Measurements from ENCODE around the gene ECI1. TPM values are rescaled to one million over a fixed set of nuclear protein-coding genes. Genes with fewer than 3 reads are reported as not detected.

Gene ECI1
- 10 to 100 TPM; 53.8 to 57.6 TPM for total RNA-seq

- Mint-ChIP-seq H3K36me3 (peaks cover 11 to 19% of the 10 kb centered on the region in 2 donors), H3K27ac (peak within 1 kb of the TSS; percentile 85 to 94), H3K9me3 (no peaks in the 10 kb centered on the region)
- ATAC-seq (peak; percentile 87 to 94), DNase-seq (ENCODE audit: low spot score in 2 of 2) (peak; percentile 82 to 95)
These were observed at the start of gene ECI1 for GRCh38 chr16:2251296-2252111. TSS of gene ECI1 (minus strand) at chr16:2251587. CDS start at chr16:2251566, 21 bp downstream.

- ATAC-seq (no peak), DNase-seq (ENCODE audit: low spot score in 2 of 2) (no peak)
- H3K36me3 Mint-ChIP-seq, result no peaks in the 10 kb centered on the region
- H3K27ac Mint-ChIP-seq, result no peak overlapping the region
- no peaks in the 10 kb centered on the region for H3K9me3 Mint-ChIP-seq
These were observed 48.5 kb upstream of the ECI1 start for GRCh38 chr16:2299915-2300192.

- H3K9me3 Mint-ChIP-seq, result no peaks in the 10 kb centered on the region
- ATAC-seq (no peak), DNase-seq (ENCODE audit: low spot score in 2 of 2) (no peak)
- no peak overlapping the region for H3K27ac Mint-ChIP-seq
- H3K36me3 Mint-ChIP-seq, result no peaks in the 10 kb centered on the region
These were observed 47.9 kb upstream of the ECI1 start for GRCh38 chr16:2299121-2299914.

GRCh38 chr16:2298621-2299020 lies 47.2 kb upstream of the ECI1 start:
- no peaks in the 10 kb centered on the region for H3K9me3 Mint-ChIP-seq
- H3K36me3 Mint-ChIP-seq, result no peaks in the 10 kb centered on the region
- ATAC-seq, result no peak
- DNase-seq (ENCODE audit: low spot score in 2 of 2), result no peak
- no peak overlapping the region for H3K27ac Mint-ChIP-seq

- no peak overlapping the region for H3K27ac Mint-ChIP-seq
- no peak for DNase-seq (ENCODE audit: low spot score in 2 of 2)
- no peaks in the 10 kb centered on the region for H3K9me3 Mint-ChIP-seq
- no peaks in the 10 kb centered on the region for H3K36me3 Mint-ChIP-seq
- no peak for ATAC-seq
These were observed 46.1 kb upstream of the ECI1 start for GRCh38 chr16:2297506-2297860.

GRCh38 chr16:2296661-2297505 lies 45.5 kb upstream of the ECI1 start:
- no peak overlapping the region for H3K27ac Mint-ChIP-seq
- peak; percentile 38 to 81 for ATAC-seq
- no peaks in the 10 kb centered on the region for H3K36me3 Mint-ChIP-seq
- no peaks in the 10 kb centered on the region for H3K9me3 Mint-ChIP-seq
- peak in 1 of 2 donors; percentile 24 for DNase-seq (ENCODE audit: low spot score in 2 of 2)

GRCh38 chr16:2295056-2295798 lies 43.8 kb upstream of the ECI1 start:
- no peaks in the 10 kb centered on the region for H3K9me3 Mint-ChIP-seq
- no peaks in the 10 kb centered on the region for H3K36me3 Mint-ChIP-seq
- ATAC-seq (no peak), DNase-seq (ENCODE audit: low spot score in 2 of 2) (no peak)
- H3K27ac Mint-ChIP-seq, result no peak overlapping the region

GRCh38 chr16:2292221-2292620 lies 40.8 kb upstream of the ECI1 start:
- no peak for ATAC-seq
- no peak for DNase-seq (ENCODE audit: low spot score in 2 of 2)
- H3K27ac Mint-ChIP-seq, result no peak overlapping the region
- no peaks in the 10 kb centered on the region for H3K36me3 Mint-ChIP-seq
- H3K9me3 Mint-ChIP-seq, result no peaks in the 10 kb centered on the region

- Mint-ChIP-seq H3K27ac (no peak overlapping the region), H3K9me3 (no peaks in the 10 kb centered on the region), H3K36me3 (no peaks in the 10 kb centered on the region)
- DNase-seq (ENCODE audit: low spot score in 2 of 2) (no peak), ATAC-seq (no peak)
These were observed 37.9 kb upstream of the ECI1 start for GRCh38 chr16:2289282-2289681.

GRCh38 chr16:2288726-2289125 lies 37.3 kb upstream of the ECI1 start:
- H3K27ac Mint-ChIP-seq, result no peak overlapping the region
- DNase-seq (ENCODE audit: low spot score in 2 of 2) (no peak), ATAC-seq (no peak)
- no peaks in the 10 kb centered on the region for H3K9me3 Mint-ChIP-seq
- no peaks in the 10 kb centered on the region for H3K36me3 Mint-ChIP-seq

- Mint-ChIP-seq H3K27ac (peak overlapping the region in 1 of 2 donors; percentile 12), H3K9me3 (no peaks in the 10 kb centered on the region), H3K36me3 (no peaks in the 10 kb centered on the region)
- ATAC-seq (no peak), DNase-seq (ENCODE audit: low spot score in 2 of 2) (no peak)
These were observed 36.6 kb upstream of the ECI1 start for GRCh38 chr16:2287916-2288547.

- H3K9me3 Mint-ChIP-seq, result no peaks in the 10 kb centered on the region
- no peak for DNase-seq (ENCODE audit: low spot score in 2 of 2)
- no peak for ATAC-seq
- H3K36me3 Mint-ChIP-seq, result no peaks in the 10 kb centered on the region
- H3K27ac Mint-ChIP-seq, result no peak overlapping the region
These were observed 35.2 kb upstream of the ECI1 start for GRCh38 chr16:2286550-2286949.

GRCh38 chr16:2285731-2286191 lies 34.4 kb upstream of the ECI1 start:
- DNase-seq (ENCODE audit: low spot score in 2 of 2) (no peak), ATAC-seq (no peak)
- no peak overlapping the region for H3K27ac Mint-ChIP-seq
- no peaks in the 10 kb centered on the region for H3K9me3 Mint-ChIP-seq
- H3K36me3 Mint-ChIP-seq, result no peaks in the 10 kb centered on the region

GRCh38 chr16:2284797-2285576 lies 33.6 kb upstream of the ECI1 start:
- Mint-ChIP-seq H3K27ac (no peak overlapping the region), H3K36me3 (no peaks in the 10 kb centered on the region), H3K9me3 (no peaks in the 10 kb centered on the region)
- no peak for ATAC-seq
- no peak for DNase-seq (ENCODE audit: low spot score in 2 of 2)

GRCh38 chr16:2284001-2284770 lies 32.8 kb upstream of the ECI1 start:
- H3K27ac Mint-ChIP-seq, result no peak overlapping the region
- DNase-seq (ENCODE audit: low spot score in 2 of 2) (no peak), ATAC-seq (no peak)
- H3K9me3 Mint-ChIP-seq, result no peaks in the 10 kb centered on the region
- H3K36me3 Mint-ChIP-seq, result no peaks in the 10 kb centered on the region

All from activated naive CD4-positive, alpha-beta T cell treated with anti-CD3 and anti-CD28 coated beads, Interleukin-2, amount 50 U/mL, for 72 hours (primary cell).